NOMO-1 treated with DMSO at 0.1 percent for 48 hours (cell line): ENCODE data around the gene GFPT2.
A peak's percentile ranks its signal among the peaks of the same experiment; 100 is the strongest.

Experiments used
- DNase-seq: peaks from one replicate; lab custom pipeline; 2025; ENCODE audit not compliant: unreplicated experiment; lab: John Stamatoyannopoulos, UW

GFPT2 gene

GRCh38 chr5:180352116-180353047 is 754 bp downstream of the GFPT2 start:
- no peak for DNase-seq

- no peak for DNase-seq
Observed at GRCh38 chr5:180350711-180351465, 2.2 kb downstream of the GFPT2 start.

- DNase-seq, result no peak
Observed at GRCh38 chr5:180350296-180350695, 2.8 kb downstream of the GFPT2 start.

GRCh38 chr5:180349391-180349790 is 3.7 kb downstream of the GFPT2 start:
- no peak for DNase-seq

- DNase-seq, result no peak
Observed at GRCh38 chr5:180348336-180348735, 4.8 kb downstream of the GFPT2 start.

GRCh38 chr5:180347702-180348101 is 5.4 kb downstream of the GFPT2 start:
- no peak for DNase-seq

- no peak for DNase-seq
Observed at GRCh38 chr5:180346358-180346757, 6.8 kb downstream of the GFPT2 start.

GRCh38 chr5:180345781-180346180 is 7.4 kb downstream of the GFPT2 start:
- DNase-seq, result no peak

- no peak for DNase-seq
Observed at GRCh38 chr5:180345186-180345585, 8.0 kb downstream of the GFPT2 start.

- DNase-seq, result no peak
Observed at GRCh38 chr5:180344696-180344999, 8.5 kb downstream of the GFPT2 start.

- peak; percentile 66 for DNase-seq
Observed at GRCh38 chr5:180343831-180344695, 9.1 kb downstream of the GFPT2 start.

- peak; percentile 29 for DNase-seq
Observed at GRCh38 chr5:180343110-180343830, 9.9 kb downstream of the GFPT2 start.

- no peak for DNase-seq
Observed at GRCh38 chr5:180341595-180341994, 11.5 kb downstream of the GFPT2 start.

- no peak for DNase-seq
Observed at GRCh38 chr5:180340856-180341255, 12.3 kb downstream of the GFPT2 start.

GRCh38 chr5:180339583-180340183 is 13.5 kb downstream of the GFPT2 start:
- no peak for DNase-seq

GRCh38 chr5:180338001-180338707 is 15.0 kb downstream of the GFPT2 start:
- DNase-seq, result no peak

- no peak for DNase-seq
Observed at GRCh38 chr5:180336234-180337020, 16.7 kb downstream of the GFPT2 start.

- DNase-seq, result no peak
Observed at GRCh38 chr5:180335614-180336233, 17.4 kb downstream of the GFPT2 start.
